ENCODE data around the gene CDH4. TPM values are rescaled to one million over a fixed set of nuclear protein-coding genes. Genes with fewer than 3 reads are reported as not detected.

CDH4 gene
- total RNA-seq, 2 donors from 2014 or later = 0.07 to 0.94 TPM

GRCh38 chr20:61916318-61916891 is 664.3 kb downstream of the CDH4 start:
- Histone ChIP-seq H3K4me1 (no peaks in the 10 kb centered on the region), H3K36me3 (no peaks in the 10 kb centered on the region), H3K9me3 (no peaks in the 10 kb centered on the region), H3K27ac (no peak overlapping the region), H3K27me3 (no peaks in the 10 kb centered on the region), H3K4me3 (no peak overlapping the region)
- no peak for DNase-seq (ENCODE audit: low spot score)
- TF ChIP-seq CTCF (IDR thresholded peaks at IDR 0.05) = no peak

- H3K9me3 ChIP-seq = no peaks in the 10 kb centered on the region
- TF ChIP-seq CTCF (IDR thresholded peaks at IDR 0.05) = no peak
- H3K36me3 ChIP-seq = no peaks in the 10 kb centered on the region
- H3K4me3 ChIP-seq = no peak overlapping the region
- no peak for DNase-seq (ENCODE audit: low spot score)
- no peaks in the 10 kb centered on the region for H3K27me3 ChIP-seq
- H3K4me1 ChIP-seq = no peaks in the 10 kb centered on the region
- no peak overlapping the region for H3K27ac ChIP-seq
Measured at GRCh38 chr20:61917474-61918145, 665.5 kb downstream of the CDH4 start.

GRCh38 chr20:61918548-61918947 is 666.5 kb downstream of the CDH4 start:
- Histone ChIP-seq H3K9me3 (no peaks in the 10 kb centered on the region), H3K27me3 (no peaks in the 10 kb centered on the region), H3K36me3 (no peaks in the 10 kb centered on the region), H3K4me3 (no peak overlapping the region), H3K27ac (no peak overlapping the region), H3K4me1 (no peaks in the 10 kb centered on the region)
- no peak for TF ChIP-seq CTCF (IDR thresholded peaks at IDR 0.05)
- no peak for DNase-seq (ENCODE audit: low spot score)

GRCh38 chr20:61919239-61919638 is 667.2 kb downstream of the CDH4 start:
- Histone ChIP-seq H3K27me3 (no peaks in the 10 kb centered on the region), H3K27ac (no peak overlapping the region), H3K9me3 (no peaks in the 10 kb centered on the region), H3K36me3 (no peaks in the 10 kb centered on the region), H3K4me1 (no peaks in the 10 kb centered on the region), H3K4me3 (no peak overlapping the region)
- DNase-seq (ENCODE audit: low spot score) = no peak
- TF ChIP-seq CTCF (IDR thresholded peaks at IDR 0.05) = no peak

- no peak overlapping the region for H3K4me3 ChIP-seq
- no peak for TF ChIP-seq CTCF (IDR thresholded peaks at IDR 0.05)
- no peak for DNase-seq (ENCODE audit: low spot score)
- H3K27me3 ChIP-seq = no peaks in the 10 kb centered on the region
- H3K4me1 ChIP-seq = no peaks in the 10 kb centered on the region
- no peaks in the 10 kb centered on the region for H3K36me3 ChIP-seq
- H3K27ac ChIP-seq = no peak overlapping the region
- H3K9me3 ChIP-seq = no peaks in the 10 kb centered on the region
Measured at GRCh38 chr20:61919675-61920365, 667.8 kb downstream of the CDH4 start.
